Measurements from ENCODE around the gene WIPI1.

WIPI1 gene

DNA sequence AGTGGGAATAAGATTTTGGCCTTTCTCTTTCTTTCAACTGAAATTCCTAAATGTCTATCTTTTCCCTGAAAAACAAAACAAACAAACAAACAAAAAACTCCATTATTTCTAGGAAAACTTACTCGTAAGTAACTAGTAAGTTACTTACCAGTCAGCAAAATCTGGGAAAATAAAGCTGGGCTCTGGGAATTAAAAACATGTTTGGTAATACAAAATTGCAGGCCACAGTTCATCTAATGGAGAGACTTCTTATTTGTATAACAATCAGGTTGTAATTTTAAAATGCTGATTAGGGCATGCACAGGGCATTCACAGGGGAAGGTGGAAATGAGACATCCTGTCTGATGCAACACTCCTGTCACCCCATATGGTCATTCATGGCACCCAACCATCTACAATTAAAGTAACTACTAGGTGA is 3.8 kb upstream of the WIPI1 start:
- DNase-seq: no peak

DNA sequence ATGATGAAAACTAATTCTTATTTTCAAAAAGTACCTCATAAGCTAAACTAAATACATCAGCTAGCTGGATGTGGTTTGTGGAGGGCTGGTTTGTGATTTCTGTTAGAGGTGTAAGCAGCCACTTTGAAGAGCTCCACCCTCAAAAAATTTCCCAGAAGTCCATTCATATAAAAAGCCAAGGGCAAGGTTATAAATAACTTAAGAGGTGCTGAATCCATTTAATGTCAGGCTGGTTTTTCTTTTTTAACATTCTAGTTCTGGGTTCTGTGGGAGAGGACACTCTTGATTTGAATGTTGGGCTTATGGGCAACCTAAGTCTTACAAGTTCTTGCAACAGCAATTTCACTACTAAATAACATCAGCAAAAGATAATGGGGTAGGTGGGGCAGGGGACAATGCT is 3.4 kb upstream of the WIPI1 start:
- DNase-seq: no peak

DNA sequence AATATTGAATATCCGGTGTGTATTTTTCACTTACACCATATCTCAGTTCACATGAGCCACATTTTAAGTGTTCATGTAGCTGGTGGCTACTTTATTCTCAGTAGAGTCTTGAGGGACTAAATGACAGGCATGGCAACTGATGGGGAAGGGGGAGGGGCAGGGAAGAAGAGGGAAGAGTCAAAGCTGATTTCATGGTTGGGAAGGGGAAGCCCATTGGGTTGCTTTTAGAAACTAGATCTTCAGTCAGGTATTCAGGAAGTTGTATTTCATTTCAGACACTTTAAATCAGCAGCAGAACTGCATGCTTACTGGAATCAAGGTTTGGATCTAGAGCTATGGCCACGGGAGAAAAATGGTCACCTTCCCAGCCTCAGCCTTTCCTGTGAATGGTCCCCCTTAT is 2.9 kb upstream of the WIPI1 start:
- no peak for DNase-seq

DNA sequence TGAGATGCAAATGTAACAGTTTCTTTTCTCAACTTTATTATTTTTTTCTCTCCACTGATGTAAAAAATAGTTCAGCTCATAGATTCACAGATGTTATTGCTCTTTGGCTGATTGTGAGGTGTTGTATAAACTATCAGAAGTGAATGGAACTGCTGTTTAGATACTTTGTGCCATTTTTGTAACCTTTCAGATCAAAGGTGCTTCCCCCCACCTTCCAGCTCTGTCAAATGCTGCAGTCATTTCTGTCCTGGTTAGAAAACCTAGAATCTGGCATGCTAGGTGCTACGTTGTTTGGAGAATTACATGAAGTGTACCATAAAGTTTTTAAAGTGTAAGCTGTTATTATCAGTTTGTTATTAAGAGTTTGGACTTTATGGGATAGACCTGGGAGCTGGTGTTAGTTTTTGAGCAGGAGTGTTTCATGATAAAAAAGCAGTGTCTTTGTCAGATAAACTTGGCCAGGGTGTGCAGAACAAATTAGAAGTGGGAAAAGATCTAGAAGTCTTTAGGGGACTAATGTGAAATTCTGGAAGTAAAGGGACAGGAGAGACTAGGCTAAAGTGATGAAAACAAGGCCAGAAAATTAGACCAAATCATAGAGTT is 1.8 kb upstream of the WIPI1 start:
- DNase-seq: no peak

DNA sequence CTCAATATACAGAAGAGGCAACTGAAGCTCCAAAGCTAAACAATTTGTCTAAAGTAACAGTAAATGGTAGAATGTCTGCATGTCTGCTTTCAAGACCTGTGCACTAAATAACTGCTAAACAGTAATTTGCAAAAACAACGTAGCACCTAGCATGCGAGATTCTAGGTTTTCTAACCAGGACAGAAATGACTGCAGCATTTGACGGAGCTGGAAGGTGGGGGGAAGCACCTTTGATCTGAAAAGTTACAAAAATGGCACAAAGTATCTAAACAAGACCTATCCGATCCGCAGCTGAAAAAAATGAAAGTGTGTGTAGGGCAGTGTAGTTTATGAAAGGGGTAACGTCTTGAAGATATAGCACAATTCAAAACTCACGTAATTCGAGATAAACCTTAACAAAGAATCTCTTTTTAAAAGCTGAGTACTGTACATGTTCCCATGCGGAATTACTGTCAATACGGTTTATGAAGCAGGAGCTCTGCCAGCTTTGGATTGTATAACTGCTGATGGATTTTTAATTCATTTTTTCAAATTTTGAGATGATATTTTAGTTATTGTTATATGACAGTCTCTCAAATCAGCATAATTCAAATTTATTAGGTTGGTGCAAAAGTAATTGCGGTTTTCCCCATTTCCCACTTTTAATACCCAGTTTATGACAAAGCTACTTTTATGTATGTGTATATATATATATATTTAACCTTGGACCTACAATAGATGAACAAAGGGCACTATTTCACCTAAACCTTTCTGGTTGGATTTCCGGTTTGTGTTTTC is 1.2 kb upstream of the WIPI1 start:
- no peak for DNase-seq

DNA sequence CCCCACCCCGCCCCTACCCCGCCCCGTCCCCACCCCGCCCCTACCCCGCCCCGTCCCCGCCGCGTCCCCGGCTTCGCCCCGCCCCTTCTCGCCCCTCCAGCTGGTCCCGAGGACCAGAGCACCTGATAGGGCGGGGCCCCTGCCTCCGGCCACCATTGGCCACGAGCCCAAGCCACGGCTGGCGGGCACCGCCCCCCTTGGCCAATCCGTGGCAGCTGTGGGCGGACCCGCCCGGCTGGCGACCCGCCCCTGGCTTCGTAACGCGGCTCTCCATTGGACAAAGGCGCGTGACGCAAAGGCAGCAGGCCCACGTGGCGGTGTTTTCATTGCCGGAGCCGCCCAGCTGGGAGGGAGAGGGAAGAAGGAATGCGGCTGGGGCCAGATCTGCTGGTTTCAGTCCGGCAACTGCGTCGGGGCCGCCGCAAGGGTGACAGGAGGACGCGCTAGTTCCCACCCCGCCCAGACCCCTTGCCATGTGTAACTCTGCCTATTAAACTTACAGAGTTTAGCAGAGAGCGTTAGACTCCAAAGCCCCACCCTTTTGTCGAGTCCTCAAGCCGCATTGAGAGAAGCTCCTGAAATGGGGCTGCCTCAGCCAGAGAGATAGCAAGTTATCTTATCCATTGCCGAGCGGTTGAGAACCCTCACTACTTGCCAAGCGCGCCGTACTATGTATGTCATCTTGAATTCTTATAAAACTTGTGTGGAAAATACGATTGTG is 403 bp upstream of the WIPI1 start:
- peak; percentile 92 to 100 (median 99) for DNase-seq

DNA sequence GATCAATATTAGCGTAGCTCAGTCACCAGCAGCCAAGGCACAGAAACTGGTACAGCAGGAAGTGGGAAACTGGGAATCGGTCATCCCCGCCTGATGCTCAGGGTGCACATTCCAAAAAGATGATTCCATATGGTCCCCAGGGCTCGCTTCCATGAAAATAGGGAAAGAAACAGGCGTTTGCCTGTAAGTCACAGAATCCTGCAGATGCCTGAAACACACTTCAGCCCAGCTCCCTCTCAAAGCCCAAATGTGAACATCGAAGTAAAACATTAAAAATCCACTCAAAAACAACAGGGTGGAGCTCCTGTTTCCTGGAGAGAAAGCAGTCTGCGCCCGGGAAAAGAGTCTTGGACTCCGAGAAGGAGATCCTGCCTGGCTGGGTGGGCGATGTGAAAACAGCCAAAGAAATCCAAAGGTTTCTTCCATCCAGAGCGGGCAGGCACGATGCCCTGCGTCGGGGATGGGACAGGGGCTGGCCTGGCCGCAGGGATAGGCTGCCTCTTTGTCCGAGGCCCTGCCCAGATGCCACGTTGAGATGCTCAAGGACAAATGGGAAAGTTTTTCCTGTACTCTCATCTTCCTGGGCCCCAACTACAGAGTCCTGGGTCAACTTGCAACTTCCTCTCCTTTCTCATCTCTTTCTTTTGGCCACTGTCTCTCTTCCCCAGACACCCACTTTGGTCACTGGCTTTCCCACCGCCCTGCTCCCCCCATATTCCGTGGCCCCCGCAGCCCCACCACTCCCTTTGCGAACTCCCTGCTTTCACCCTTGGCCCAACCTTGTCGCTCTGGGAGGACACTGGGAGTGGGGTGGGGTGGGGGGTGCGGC is 743 bp downstream of the WIPI1 start:
- peak in 53 of 58 donors; percentile 25 to 77 (median 57) for DNase-seq

DNA sequence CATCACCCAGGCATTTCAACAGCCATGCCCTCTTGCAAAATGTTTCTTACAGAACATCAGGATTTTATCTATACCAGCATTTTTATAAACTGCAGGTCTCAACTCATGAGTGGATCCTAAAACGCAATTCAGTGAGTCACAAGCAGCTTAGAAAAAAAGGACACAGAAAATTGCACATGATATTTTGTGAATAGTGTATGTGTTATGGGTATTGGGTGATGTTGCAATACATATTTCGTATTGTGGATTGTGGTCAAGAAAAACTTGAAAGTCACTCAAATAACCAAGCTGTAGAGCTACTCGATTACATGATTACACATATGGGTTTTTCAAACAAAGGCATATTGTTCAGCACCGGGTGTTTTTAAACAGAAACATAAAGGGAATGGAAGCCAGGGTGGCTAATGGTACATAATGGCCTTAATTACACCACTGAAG is 1.4 kb downstream of the WIPI1 start:
- DNase-seq: no peak

DNA sequence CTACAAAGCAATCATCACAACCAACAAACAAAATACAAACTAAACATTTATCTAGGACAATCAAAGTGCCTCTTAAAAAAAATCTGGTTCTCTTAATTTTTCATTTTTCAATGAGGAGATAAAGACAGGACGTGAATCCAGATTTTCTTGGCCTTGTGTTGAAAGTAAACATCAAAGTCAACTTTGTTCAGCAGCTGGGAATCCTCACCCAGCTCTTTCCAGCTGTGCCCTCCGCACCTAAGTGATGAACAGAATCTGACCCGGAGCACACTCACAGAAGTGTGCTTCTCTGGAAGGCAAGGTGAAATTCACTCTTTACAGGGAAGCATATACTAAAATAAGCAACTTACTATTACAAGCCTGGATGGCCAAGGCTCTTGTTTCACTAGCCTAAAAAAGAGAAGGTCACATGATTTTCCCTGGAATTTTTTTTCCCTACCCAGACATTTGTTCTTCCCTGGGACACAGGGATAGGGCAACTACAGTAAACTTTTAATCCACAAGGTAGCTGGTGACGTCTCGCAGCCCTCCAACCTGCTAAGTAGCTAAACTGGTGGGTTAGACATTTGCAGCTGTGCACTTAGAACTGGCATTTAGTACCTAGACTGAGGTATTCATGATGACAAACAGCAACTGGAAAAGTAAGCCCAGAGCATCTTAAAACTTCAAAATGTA is 3.2 kb downstream of the WIPI1 start:
- DNase-seq: no peak

DNA sequence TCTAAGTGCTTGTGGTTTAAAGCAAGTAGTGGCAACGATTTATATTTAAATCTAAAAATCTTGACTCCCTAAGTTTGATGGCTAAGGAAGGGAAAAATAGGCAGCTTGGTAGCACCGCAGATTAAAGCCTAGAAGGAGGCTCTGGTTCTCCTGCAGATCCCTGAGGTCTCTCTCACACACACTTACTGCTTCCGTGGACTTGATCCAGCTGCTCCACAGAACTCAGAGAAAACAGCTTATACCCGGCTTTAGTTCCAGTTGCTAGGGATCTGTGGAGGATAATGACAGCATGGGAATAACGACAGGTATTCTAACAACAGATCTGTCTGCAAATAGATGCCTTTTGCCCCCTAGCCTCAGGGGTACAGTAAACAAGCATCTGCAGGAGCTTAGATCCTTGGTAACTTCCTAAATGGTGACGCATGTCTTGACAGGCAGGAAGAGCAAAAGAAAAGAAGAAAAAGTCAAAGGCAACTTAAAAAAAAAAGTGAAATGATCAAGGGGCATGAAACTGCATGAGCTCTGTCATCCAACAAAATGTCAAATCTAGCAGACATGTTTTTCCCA is 4.5 kb downstream of the WIPI1 start:
- DNase-seq: no peak

DNA sequence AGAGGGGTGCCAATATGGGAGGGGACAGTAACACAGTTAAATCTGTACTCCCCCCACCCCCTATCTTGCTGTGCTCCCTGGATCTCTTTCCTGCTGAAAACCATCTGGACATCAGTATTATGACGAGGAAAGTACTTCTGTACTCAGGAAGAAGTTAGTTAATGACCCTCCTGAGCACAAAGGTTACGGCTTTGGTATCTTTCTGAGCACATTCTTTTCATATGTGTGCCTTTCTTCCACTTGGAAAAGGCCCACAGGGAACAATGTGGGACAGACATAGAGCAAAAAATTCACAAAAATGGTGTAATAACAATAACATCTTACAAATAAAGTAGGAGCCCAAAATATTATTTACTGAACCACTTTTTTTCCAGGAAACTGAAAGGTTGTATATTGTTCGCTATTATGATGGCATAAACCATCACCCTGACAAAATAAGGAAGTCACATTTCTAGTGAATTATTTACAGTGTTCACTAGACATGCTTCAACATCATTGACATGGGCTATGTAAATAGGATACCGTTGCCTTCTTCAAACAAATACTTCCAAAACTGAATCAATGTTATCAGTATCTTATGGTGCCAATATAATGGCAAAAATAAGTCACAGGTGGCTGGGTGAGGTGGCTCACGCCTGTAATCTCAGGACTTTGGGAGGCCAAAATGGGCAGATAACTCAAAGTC is 5.5 kb downstream of the WIPI1 start:
- DNase-seq: no peak

DNA sequence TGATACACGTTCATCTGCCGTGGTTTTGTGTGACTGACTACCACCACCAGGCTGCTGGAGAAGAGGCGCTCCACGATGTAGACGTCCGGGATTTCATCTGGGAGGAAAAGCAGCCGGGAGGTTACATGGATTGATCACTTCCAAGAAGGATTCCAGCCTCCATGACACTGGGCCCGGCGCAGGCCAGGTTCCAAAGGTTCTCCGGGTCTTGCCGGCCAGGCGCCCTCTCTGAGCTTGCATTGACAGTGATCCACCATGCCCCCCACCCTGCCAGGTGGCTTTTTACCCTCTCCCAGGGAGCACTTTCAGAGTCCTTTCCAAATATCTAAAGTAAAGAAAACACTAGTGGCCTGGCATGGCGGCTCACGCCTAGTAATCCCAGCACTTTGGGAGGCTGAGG is 6.5 kb downstream of the WIPI1 start:
- no peak for DNase-seq

DNA sequence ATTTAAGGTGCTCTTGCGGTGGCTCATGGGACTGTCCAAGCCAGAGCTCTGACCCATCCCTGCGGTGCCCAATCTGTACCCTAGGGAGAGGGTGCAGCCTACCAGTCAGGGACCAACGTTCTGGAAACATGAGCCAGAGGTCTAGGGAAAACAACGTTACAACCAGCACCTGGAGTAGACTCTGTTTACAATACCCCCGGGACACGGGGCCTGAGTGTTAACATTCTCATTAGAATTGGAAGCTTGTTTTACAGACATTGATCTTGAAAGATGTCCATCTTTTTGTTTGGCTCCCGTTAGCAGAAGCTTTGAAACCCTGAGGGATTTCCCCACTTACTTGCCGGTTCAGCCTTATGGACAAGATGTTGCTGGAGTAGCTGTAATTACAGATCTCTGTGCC is 6.9 kb downstream of the WIPI1 start:
- no peak for DNase-seq

DNA sequence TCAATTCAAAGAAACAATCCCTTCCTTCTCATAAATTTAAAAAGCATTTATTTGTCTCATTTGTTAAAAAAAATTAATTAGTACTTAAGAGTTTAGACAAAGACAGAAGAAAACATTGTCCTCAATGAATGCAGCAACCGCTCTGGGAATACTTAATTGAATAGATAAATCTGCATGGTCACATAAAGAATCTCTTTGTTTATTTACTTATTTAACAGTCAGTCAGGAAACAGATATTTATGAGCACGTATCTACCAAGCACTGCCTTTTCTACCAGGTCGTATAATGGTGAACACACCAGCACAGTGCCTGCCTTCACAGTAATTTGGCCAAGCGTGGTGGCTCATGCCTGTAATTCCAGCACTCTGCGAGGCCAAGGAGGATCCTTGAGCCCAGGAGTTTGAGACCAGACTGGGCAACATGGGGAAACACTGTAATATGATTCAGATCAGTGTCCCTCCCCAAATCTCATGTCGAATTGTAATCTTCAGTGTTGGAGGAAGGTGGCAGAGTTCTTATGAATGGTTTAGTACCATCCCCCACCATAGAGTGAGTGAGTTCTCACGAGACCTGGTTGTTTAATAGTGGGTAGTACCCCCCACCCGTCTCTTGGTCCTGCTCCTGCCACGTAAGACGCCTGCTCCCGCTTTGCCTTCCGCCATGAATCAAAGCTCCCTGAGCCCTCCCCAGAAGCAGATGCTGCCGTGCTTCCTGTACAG is 8.1 kb downstream of the WIPI1 start:
- no peak for DNase-seq

DNA sequence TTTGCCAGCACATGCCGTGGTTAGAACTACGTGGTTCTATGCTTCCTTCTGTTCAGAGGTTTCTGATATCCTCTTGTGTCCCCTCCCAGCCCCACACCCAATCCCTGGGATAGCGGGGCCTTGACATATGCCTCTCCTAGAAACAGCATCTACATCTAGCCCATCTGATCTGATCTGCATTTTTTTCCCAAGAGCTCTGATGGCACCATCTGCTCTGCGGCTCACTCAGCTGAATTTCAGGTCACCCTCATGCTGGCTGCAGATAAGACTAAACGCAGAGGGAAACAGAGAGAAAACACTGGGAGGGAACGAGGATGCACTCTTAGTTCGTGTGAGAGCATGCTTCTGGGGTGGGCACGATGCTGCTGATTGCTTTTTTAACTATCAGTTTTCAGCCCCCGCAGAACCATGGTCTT is 10.7 kb downstream of the WIPI1 start:
- peak in 1 of 58 donors; percentile 26 for DNase-seq

DNA sequence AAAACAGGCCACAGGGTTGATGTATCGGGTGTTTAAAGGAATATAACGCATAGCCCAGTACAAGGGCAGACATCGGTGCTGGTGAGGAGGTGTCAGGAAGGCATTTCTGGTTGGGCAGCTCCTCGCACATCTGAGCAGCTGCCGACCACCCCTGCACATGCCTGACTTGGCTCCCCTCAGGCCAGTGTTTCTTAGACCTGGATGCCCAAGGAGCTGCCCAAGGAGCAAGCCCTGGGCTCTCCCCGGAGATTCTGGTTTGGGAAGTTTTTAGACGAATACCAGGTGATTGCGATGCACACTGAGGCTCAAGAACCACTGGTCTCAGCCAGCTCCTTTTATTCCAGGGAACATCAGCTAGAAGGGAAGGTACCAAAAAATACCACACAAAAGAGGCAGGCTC is 11.6 kb downstream of the WIPI1 start:
- DNase-seq: no peak

DNA sequence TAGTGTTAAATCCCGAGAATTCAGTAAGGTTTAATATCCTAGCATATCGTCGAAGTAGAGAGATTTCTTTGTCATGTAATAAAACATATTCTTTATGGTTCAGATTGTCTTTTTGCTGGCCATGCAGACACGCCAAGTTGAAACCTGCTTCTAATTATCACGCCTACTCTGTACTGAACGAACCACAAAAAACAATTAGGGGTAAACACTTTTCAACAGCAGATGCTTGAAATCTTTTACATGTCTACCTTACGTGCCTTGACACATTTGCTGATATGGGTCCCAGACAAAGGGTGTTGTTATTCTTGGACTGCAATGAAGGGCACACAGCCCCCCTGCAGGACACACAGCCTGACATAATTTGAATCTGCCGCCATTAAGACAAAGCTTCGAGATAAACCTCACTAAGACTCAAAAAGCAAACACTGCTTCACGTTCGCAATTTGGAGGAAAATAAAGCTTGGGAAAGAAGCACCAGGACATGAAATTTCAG is 13.3 kb downstream of the WIPI1 start:
- no peak for DNase-seq

DNA sequence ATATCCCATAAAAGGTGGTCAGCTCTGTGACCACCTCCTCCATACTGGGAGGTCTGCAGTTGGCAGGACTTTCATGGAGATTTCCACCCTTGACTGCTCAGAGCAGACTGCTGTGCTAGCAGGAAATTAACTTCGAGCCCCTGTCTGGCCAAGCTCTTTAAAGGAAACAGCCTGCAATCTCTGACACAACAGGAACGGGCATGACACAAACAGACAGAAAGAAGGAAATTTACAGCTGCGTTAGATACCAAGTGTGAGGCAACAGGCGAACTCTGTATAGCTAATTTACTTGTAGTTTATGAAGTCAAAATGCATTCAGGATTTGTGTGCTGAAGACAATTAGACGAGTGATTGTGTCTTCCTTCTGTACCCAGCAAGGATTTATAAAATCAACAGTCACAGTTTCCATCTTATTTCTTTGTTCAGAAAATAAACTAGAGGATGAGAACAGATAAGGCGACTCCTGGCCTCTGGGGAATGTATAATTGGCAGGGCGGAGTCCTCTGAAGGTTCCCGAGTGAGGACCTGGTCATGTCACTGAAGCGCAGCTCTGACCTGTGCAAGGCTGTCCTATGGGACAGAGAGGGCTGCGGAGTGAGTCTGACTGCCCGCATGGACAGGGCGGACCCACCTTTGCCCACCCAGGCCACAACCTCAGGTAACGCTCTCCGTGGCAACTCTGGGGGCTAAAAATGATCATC is 16.1 kb downstream of the WIPI1 start:
- DNase-seq: peak in 2 of 58 donors; percentile 12 to 24
